ENCODE data around the gene GDF15. TPM values are rescaled to one million over a fixed set of nuclear protein-coding genes. Genes with fewer than 3 reads are reported as not detected.
"Not testable (repeated sequence)": the region's sequence is repeated elsewhere in the genome, so short reads cannot be mapped to it uniquely, and the experiment has no call there.

GDF15 gene
- total RNA-seq, 2 experiments from 2014 or later, result not detected

DNA sequence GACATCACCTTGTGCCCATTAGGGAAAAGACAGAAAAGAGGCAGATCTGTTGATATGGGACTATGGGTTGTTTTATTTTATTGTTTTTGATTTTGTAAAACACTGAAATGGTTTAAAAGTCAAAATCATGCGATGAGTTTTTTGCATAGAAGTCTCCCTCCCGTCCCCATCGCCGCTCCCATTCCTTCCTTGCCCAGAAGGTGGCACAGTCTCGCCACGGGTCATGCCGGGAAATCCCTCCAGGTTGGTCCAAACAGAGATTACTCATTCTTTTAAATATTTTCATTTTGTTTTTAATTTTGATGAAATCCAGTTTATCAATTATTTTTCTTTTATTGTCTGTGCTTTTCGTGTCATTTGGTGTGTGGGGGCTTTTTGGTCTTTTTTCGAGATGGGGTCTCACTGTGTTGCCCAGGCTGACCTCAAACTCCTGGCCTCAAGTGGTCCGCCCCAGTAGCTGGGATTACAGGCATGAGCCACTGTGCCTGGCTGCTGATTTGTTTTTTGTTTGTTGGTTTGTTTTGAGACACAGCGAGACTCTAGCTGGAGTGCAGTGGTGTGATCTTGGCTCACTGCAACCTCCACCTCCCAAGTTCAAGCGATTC, 36.3 kb upstream of the GDF15 start:
- Mint-ChIP-seq H3K4me1 (peaks cover 2% of the 10 kb centered on the region), H3K36me3 (peaks cover 19% of the 10 kb centered on the region), H3K9me3 (ENCODE audit: low read depth) (no peaks in the 10 kb centered on the region), H3K4me3 (no peak overlapping the region), H3K27ac (no peak overlapping the region), H3K27me3 (no peaks in the 10 kb centered on the region)
- CTCF ChIA-PET, result interaction anchor here (1.0 to 2.5 kb wide), 12 partner anchors 10 to 98 kb away, joined by 3 to 9 read pairs (median 3); no protein-coding TSS in a partner anchor
- no peak for DNase-seq
- no peak for ATAC-seq

DNA sequence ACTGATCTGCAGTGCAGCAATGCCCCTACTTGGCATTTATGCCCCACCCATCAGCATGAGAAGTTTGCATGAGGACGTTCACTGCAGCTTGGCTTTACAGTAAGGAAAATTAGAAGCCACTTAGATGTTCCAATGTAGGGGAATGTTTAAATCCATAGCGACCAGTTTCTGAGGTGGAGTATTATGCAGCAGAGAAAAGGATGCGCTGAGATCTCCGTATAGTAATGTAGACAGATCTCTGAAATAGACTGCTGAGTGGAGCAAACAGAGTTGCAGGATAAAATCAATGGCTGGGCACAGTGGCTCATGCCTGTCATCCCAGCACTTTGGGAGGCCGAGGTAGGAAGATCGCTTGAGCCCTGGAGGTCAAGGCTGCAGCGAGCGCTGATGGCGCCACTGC, 35.5 kb upstream of the GDF15 start:
- CTCF ChIA-PET, result interaction anchor here (1.0 to 2.5 kb wide), 7 partner anchors 22 to 98 kb away, joined by 3 to 9 read pairs (median 3); no protein-coding TSS in a partner anchor
- Mint-ChIP-seq H3K4me1 (peaks cover 2% of the 10 kb centered on the region), H3K9me3 (ENCODE audit: low read depth) (no peaks in the 10 kb centered on the region), H3K27me3 (no peaks in the 10 kb centered on the region), H3K27ac (no peak overlapping the region), H3K4me3 (no peak overlapping the region), H3K36me3 (peaks cover 20% of the 10 kb centered on the region)
- no peak for ATAC-seq
- no peak for DNase-seq

- ATAC-seq (no peak), DNase-seq (no peak)
- Mint-ChIP-seq H3K9me3 (ENCODE audit: low read depth) (no peaks in the 10 kb centered on the region), H3K27me3 (no peaks in the 10 kb centered on the region), H3K4me1 (no peaks in the 10 kb centered on the region), H3K27ac (no peak overlapping the region), H3K4me3 (no peak overlapping the region), H3K36me3 (peaks cover 17% of the 10 kb centered on the region)
- CTCF ChIA-PET, result interaction anchor here (0.7 to 2.5 kb wide), 4 partner anchors 13 to 116 kb away, joined by 3 to 9 read pairs (median 3); no protein-coding TSS in a partner anchor
These were observed 34.4 kb upstream of the GDF15 start for GRCh38 chr19:18351544-18351943.

- peaks cover 27% of the 10 kb centered on the region for H3K36me3 Mint-ChIP-seq
- H3K4me1 Mint-ChIP-seq, result no peaks in the 10 kb centered on the region
- H3K27ac Mint-ChIP-seq, result no peak overlapping the region
- H3K4me3 Mint-ChIP-seq, result no peak overlapping the region
- DNase-seq, result no peak
- no peaks in the 10 kb centered on the region for H3K27me3 Mint-ChIP-seq
- no peaks in the 10 kb centered on the region for H3K9me3 Mint-ChIP-seq (ENCODE audit: low read depth)
- ATAC-seq, result no peak
- CTCF ChIA-PET, result interaction anchor here (1.0 kb wide), 1 partner anchor 14 kb away, joined by 3 read pairs; no protein-coding TSS in a partner anchor
These were observed 32.5 kb upstream of the GDF15 start for GRCh38 chr19:18353378-18354005.

DNA sequence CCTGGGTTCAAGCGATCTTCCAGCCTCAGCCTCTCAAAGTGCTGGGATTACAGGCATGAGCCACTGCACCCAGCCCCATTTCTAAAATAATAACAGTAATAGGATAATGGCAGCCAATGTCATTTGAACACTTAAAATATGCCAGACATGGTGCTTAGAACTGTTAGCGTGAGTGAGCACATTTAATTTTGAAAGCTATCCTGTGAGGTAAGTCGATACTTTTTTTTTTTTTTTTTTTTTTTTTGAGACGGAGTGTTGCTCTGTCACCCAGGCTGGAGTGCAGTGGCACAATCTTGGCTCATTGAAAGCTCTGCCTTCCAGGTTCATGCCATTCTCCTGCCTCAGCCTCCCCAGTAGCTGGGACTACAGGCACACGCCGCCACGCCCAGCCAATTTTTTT, 31.2 kb upstream of the GDF15 start:
- H3K27ac Mint-ChIP-seq, result not testable (repeated sequence)

GRCh38 chr19:18357041-18357440, 28.9 kb upstream of the GDF15 start:
- Mint-ChIP-seq H3K27ac (no peak overlapping the region), H3K9me3 (ENCODE audit: low read depth) (no peaks in the 10 kb centered on the region), H3K36me3 (peaks cover 37% of the 10 kb centered on the region), H3K4me1 (no peaks in the 10 kb centered on the region), H3K27me3 (no peaks in the 10 kb centered on the region), H3K4me3 (no peak overlapping the region)
- ATAC-seq (no peak), DNase-seq (no peak)
- CTCF ChIA-PET, result interaction anchor here (0.9 to 2.8 kb wide), 4 partner anchors 28 to 57 kb away, joined by 3 to 10 read pairs (median 4); no protein-coding TSS in a partner anchor

More for the DNA sequence above, 31.2 kb upstream of the GDF15 start:
- H3K4me1 Mint-ChIP-seq; H3K4me3 Mint-ChIP-seq; H3K27me3 Mint-ChIP-seq; CTCF ChIA-PET; H3K9me3 Mint-ChIP-seq (ENCODE audit: low read depth); ATAC-seq; DNase-seq: not testable (repeated sequence)
- peaks cover 33% of the 10 kb centered on the region for H3K36me3 Mint-ChIP-seq

DNA sequence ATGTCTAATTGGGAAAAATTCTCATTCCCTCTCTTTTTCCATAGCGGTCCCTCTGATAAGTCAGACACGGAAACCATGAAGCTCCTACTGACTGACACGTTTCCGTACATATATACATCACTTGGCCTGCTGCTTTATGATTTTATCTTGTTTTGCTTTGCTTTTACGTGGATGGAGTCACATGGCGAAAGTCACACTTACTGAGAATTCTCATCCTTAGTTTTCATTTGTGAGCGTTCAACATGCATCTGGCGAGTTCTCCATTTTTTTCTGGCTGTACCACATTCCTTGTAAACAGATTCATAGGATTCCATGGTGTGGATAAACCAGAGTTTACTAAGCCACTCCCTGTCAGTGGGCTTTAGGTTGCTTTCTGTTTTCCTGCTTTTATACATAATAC, 24.3 kb upstream of the GDF15 start:
- peaks cover 40% of the 10 kb centered on the region for H3K36me3 Mint-ChIP-seq
- CTCF ChIA-PET, result interaction anchor here (1.2 to 1.3 kb wide), 2 partner anchors 27 to 108 kb away, joined by 3 to 6 read pairs; no protein-coding TSS in a partner anchor

GRCh38 chr19:18362934-18363542, 22.9 kb upstream of the GDF15 start:
- DNase-seq, result no peak
- Mint-ChIP-seq H3K27ac (no peak overlapping the region), H3K4me3 (no peak overlapping the region), H3K27me3 (no peaks in the 10 kb centered on the region), H3K36me3 (peaks cover 31% of the 10 kb centered on the region), H3K9me3 (ENCODE audit: low read depth) (no peaks in the 10 kb centered on the region), H3K4me1 (peaks cover 13% of the 10 kb centered on the region)
- CTCF ChIA-PET, result interaction anchor here (0.8 to 2.0 kb wide), 2 partner anchors 9 to 111 kb away, joined by 3 to 5 read pairs; no protein-coding TSS in a partner anchor
- ATAC-seq, result no peak

More for the DNA sequence above, 24.3 kb upstream of the GDF15 start:
- ATAC-seq, result no peak
- H3K4me3 Mint-ChIP-seq, result no peak overlapping the region
- H3K27ac Mint-ChIP-seq, result no peak overlapping the region
- no peak for DNase-seq
- H3K9me3 Mint-ChIP-seq (ENCODE audit: low read depth), result no peaks in the 10 kb centered on the region
- H3K27me3 Mint-ChIP-seq, result no peaks in the 10 kb centered on the region
- H3K4me1 Mint-ChIP-seq, result peaks cover 13% of the 10 kb centered on the region

DNA sequence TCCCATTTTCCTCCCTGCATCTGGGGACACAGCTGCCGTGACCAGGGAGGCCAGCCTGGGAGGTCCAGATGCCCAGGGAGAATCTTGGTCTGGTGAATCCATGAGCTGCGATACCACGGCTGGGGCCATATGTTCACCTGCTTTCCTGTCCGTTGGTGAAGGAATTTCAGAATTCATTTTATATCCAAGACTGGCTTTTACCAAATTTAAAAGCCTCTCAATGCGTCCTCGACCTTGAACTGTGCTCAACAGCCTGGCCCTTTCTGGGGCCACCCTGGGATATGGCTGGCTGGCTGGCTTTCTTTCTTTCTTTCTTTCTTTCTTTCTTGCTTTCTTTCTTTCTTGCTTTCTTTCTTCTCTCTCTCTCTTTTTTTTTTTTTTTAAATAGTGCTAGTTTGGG, 22.2 kb upstream of the GDF15 start:
- Mint-ChIP-seq H3K27ac (no peak overlapping the region), H3K4me1 (peaks cover 13% of the 10 kb centered on the region), H3K27me3 (no peaks in the 10 kb centered on the region), H3K36me3 (peaks cover 29% of the 10 kb centered on the region), H3K9me3 (ENCODE audit: low read depth) (no peaks in the 10 kb centered on the region), H3K4me3 (no peak overlapping the region)
- CTCF ChIA-PET, result interaction anchor here (2.0 to 3.4 kb wide), 2 partner anchors 8 to 24 kb away, joined by 5 to 19 read pairs; no protein-coding TSS in a partner anchor
- DNase-seq, result no peak
- ATAC-seq, result no peak

- H3K9me3 Mint-ChIP-seq (ENCODE audit: low read depth); DNase-seq; ATAC-seq; H3K4me3 Mint-ChIP-seq; H3K27me3 Mint-ChIP-seq; H3K27ac Mint-ChIP-seq: not testable (repeated sequence)
- CTCF ChIA-PET, result interaction anchor here (0.9 to 3.4 kb wide), 2 partner anchors 24 to 979 kb away, joined by 3 to 19 read pairs; no protein-coding TSS in a partner anchor
- Mint-ChIP-seq H3K36me3 (peaks cover 26% of the 10 kb centered on the region), H3K4me1 (peaks cover 13% of the 10 kb centered on the region)
These were observed 21.6 kb upstream of the GDF15 start for GRCh38 chr19:18364277-18364825.

- Mint-ChIP-seq H3K27ac (no peak overlapping the region), H3K9me3 (ENCODE audit: low read depth) (no peaks in the 10 kb centered on the region), H3K4me1 (peaks cover 13% of the 10 kb centered on the region), H3K36me3 (peaks cover 22% of the 10 kb centered on the region), H3K27me3 (no peaks in the 10 kb centered on the region), H3K4me3 (no peak overlapping the region)
- CTCF ChIA-PET, result interaction anchor here (0.9 to 3.4 kb wide), 3 partner anchors 16 to 980 kb away, joined by 3 to 19 read pairs (median 3); no protein-coding TSS in a partner anchor
- no peak for ATAC-seq
- no peak for DNase-seq
These were observed 21.0 kb upstream of the GDF15 start for GRCh38 chr19:18364826-18365528.

- H3K27ac Mint-ChIP-seq, result no peak overlapping the region
- CTCF ChIA-PET, result interaction anchor here (1.0 to 3.4 kb wide), 2 partner anchors 17 to 22 kb away, joined by 3 to 19 read pairs; no protein-coding TSS in a partner anchor
- no peak for DNase-seq
These were observed 19.9 kb upstream of the GDF15 start for GRCh38 chr19:18366021-18366435.

More at GRCh38 chr19:18366021-18366435, 19.9 kb upstream of the GDF15 start:
- ATAC-seq, result no peak
- Mint-ChIP-seq H3K36me3 (peaks cover 22% of the 10 kb centered on the region), H3K4me3 (no peak overlapping the region), H3K4me1 (peaks cover 13% of the 10 kb centered on the region), H3K27me3 (no peaks in the 10 kb centered on the region), H3K9me3 (ENCODE audit: low read depth) (no peaks in the 10 kb centered on the region)
